GM19193 (cell line): Measurements from ENCODE around the gene FRAT1.

Experiments used
- POLR2A ChIP-seq: IDR thresholded peaks from 4 replicates; pipeline ENCODE4 v1.6.1; 2011; ENCODE audit not compliant: insufficient read depth, insufficient read length; ENCODE audit errors: extremely low read depth

The FRAT1 gene

DNA sequence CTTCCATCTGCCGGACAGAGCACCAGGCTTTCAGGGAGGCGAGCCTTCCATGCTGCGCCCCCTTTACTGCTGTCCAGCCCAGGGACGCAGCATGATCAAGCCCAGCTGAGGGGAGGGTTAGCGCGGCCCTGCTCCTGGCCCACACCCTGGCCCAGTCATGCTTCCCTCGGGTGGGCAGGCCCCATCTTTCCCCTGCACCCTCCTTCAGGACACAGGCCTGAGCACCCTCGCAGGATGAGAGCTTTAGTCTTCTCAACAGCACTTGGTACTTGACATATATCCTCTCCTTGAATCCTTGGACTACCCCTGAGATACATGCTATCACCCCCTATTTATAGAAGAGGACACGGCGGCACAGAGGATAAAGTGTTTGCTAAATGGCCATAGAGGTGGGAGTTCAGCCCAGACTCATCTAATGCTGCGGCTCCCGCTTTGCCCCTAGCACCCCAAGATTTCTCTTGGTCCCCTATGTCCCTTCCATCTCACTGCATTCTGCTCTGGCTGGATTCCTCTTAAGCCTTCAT is 48.1 kb downstream of the FRAT1 start:
- TF ChIP-seq POLR2A: no peak
